GM12878 (cell line): Measurements from ENCODE around the gene ABCB9.

Experiments used
- CTCF ChIP-seq, 3 experiments: IDR thresholded peaks in 2 of 3; conservative IDR thresholded peaks in 1 of 3; 2 replicates each; pipeline ENCODE4 v1.5.1; 2011; ENCODE audit warnings: low read depth in 3 of 3, low read length in 3 of 3, mild to moderate bottlenecking in 3 of 3, control low read depth in 2 of 3, moderate library complexity in 2 of 3, inconsistent platforms in 1 of 3, mixed read lengths in 1 of 3; ENCODE audit not compliant: control insufficient read depth in 2 of 3, insufficient read depth in 1 of 3; ENCODE audit errors: extremely low read depth in 1 of 3
- KDM1A ChIP-seq: fragments of 200-600 bp; sonication (generic); IDR thresholded peaks from 2 replicates; pipeline ENCODE4 v1.6.1; 2016; ENCODE audit warnings: borderline replicate concordance
- MAX ChIP-seq: IDR thresholded peaks from 2 replicates; pipeline ENCODE4 v1.6.1; 2012; ENCODE audit warnings: low read depth, low read length, improper control_type of control experiment
- NKRF ChIP-seq: fragments of 450-650 bp; conservative IDR thresholded peaks from 2 replicates; pipeline ENCODE4 v1.6.1; 2017; ENCODE audit warnings: mild to moderate bottlenecking, moderate library complexity
- NR2F1 ChIP-seq: fragments of 450-650 bp; conservative IDR thresholded peaks from 2 replicates; pipeline ENCODE4 v1.6.1; 2017; ENCODE audit warnings: mild to moderate bottlenecking
- PRDM15 ChIP-seq: fragments of 450-650 bp; formaldehyde crosslinking; IDR thresholded peaks from 2 replicates; pipeline ENCODE4 v1.4.0; 2020; ENCODE audit warnings: mild to moderate bottlenecking, moderate library complexity
- RAD21 ChIP-seq: IDR thresholded peaks from 2 replicates; pipeline ENCODE4 v1.6.1; 2011; ENCODE audit warnings: mild to moderate bottlenecking, low read depth, low read length, moderate library complexity; ENCODE audit not compliant: insufficient read depth
- REST ChIP-seq: IDR thresholded peaks from 2 replicates; pipeline ENCODE4 v1.6.1; 2012; ENCODE audit warnings: mild to moderate bottlenecking, low read depth, low read length
- TCF3 ChIP-seq: IDR thresholded peaks from 2 replicates; pipeline ENCODE4 v1.6.1; 2012; ENCODE audit warnings: low read depth, mild to moderate bottlenecking, low read length, borderline replicate concordance; ENCODE audit not compliant: insufficient read depth

- TF ChIP-seq CTCF (IDR thresholded peaks at IDR 0.05 in 2 of 3, conservative IDR thresholded peaks at IDR 0.05 in 1 of 3; ENCODE audit: control insufficient read depth in 2 of 3, extremely low read depth in 1 of 3, insufficient read depth in 1 of 3, low read depth in 3 of 3, low read length in 3 of 3): no peak
- TF ChIP-seq MAX: peak; percentile 70
- peak; percentile 72 for TF ChIP-seq NR2F1
- TF ChIP-seq RAD21: no peak
- peak; percentile 69 for TF ChIP-seq NKRF
- TF ChIP-seq PRDM15: peak; percentile 74; the same call in 1 of the 2 replicates
- 0 out of 2 replicates have a peak, but pooled peaks have one; percentile 36 for TF ChIP-seq TCF3
- TF ChIP-seq REST: no peak
- no peak for TF ChIP-seq KDM1A
These were observed 70.3 kb downstream of the ABCB9 start, which contains the start of gene VPS37B for GRCh38 chr12:122895704-122896636.
